H1 (cell line): Measurements from ENCODE around the gene DCAF8. TPM values are rescaled to one million over a fixed set of nuclear protein-coding genes. Genes with fewer than 3 reads are reported as not detected.
A peak's percentile ranks its signal among the peaks of the same experiment; 100 is the strongest.

Experiments
- CTCF ChIA-PET: fragments of 300-600 bp; sonication (Branson Sonifier 250); formaldehyde crosslinking; loops from one replicate; lab custom pipeline; 2021; ENCODE audit not compliant: partially characterized antibody; lab: Charles Lee
- POLR2A ChIA-PET: fragments of 300-600 bp; sonication (Branson Sonifier 250); formaldehyde crosslinking; loops from one replicate; lab custom pipeline; 2021; ENCODE audit warnings: inconsistent platforms; ENCODE audit not compliant: partially characterized antibody; lab: Charles Lee
- DNase-seq, 2 experiments: peaks; one replicate each; pipeline versions ENCODE4 v3.0.0 to v3.0.0-alpha.2; 2010 to 2022; ENCODE audit warnings: low spot score in 2 of 2, low read depth in 1 of 2, mixed read lengths in 1 of 2
- FAIRE-seq: peaks from 2 replicates; lab custom pipeline; 2011; peaks lifted over from hg19 to GRCh38; lab: Jason Lieb, UNC
- H2AFZ ChIP-seq: 2 replicates; pipeline ENCODE4 v1.8.1; 2012; ENCODE audit warnings: low read length, inconsistent platforms
- H2AK5ac ChIP-seq: 2 replicates; pipeline ENCODE4 v1.6.1; 2013; ENCODE audit warnings: low read depth, low read length
- H2BK120ac ChIP-seq: replicated peaks from 2 replicates; pipeline ENCODE3; 2013; ENCODE audit warnings: low read depth, low read length, inconsistent platforms
- H2BK12ac ChIP-seq: 2 replicates; pipeline ENCODE4 v1.6.1; 2013; ENCODE audit warnings: low read depth, low read length
- H2BK15ac ChIP-seq: 2 replicates; pipeline ENCODE4 v1.6.1; 2013; ENCODE audit warnings: low read length
- H2BK20ac ChIP-seq: 2 replicates; pipeline ENCODE4 v1.6.1; 2013; ENCODE audit warnings: low read length
- H2BK5ac ChIP-seq: 2 replicates; pipeline ENCODE4 v1.6.1; 2013; ENCODE audit warnings: low read depth, low read length
- H3K14ac ChIP-seq: 2 replicates; pipeline ENCODE4 v1.6.1; 2013; ENCODE audit warnings: inconsistent platforms; ENCODE audit not compliant: insufficient read length
- H3K18ac ChIP-seq: 2 replicates; pipeline ENCODE4 v1.6.1; 2013; ENCODE audit warnings: low read length; ENCODE audit errors: extremely low read depth
- H3K23ac ChIP-seq: 2 replicates; pipeline ENCODE4 v1.6.1; 2013; ENCODE audit warnings: inconsistent platforms; ENCODE audit not compliant: insufficient read length
- H3K23me2 ChIP-seq: 2 replicates; pipeline ENCODE4 v1.6.1; 2013; ENCODE audit warnings: low read depth, low read length
- H3K27ac ChIP-seq: 2 replicates; pipeline ENCODE4 v1.6.1; 2011; ENCODE audit warnings: low read depth, low read length, inconsistent platforms
- H3K27me3 ChIP-seq, 4 experiments: replicated peaks in 1 of 4; 1 replicate in 1 of 4; 2 replicates in 3 of 4; pipeline versions ENCODE4 v1.6.1 to v1.8.1; 2011 to 2013; ENCODE audit warnings: low read length in 3 of 4, mild to moderate bottlenecking in 3 of 4, inconsistent platforms in 2 of 4, mixed read lengths in 2 of 4, moderate library complexity in 1 of 4; ENCODE audit not compliant: control insufficient read depth in 3 of 4, insufficient read depth in 3 of 4; ENCODE audit errors: extremely low read depth in 1 of 4
- H3K36me3 ChIP-seq, 4 experiments: 2 replicates each; pipeline versions ENCODE4 v1.6.1 to v1.8.1; 2011 to 2013; ENCODE audit warnings: mild to moderate bottlenecking in 4 of 4, low read length in 3 of 4, moderate library complexity in 2 of 4, control low read depth in 1 of 4, inconsistent platforms in 1 of 4; ENCODE audit not compliant: insufficient read depth in 4 of 4, control insufficient read depth in 2 of 4
- H3K4ac ChIP-seq: replicated peaks from 2 replicates; pipeline ENCODE3; 2013; ENCODE audit warnings: low read length, low read depth, mixed read lengths, inconsistent platforms; ENCODE audit not compliant: insufficient read length
- H3K4me1 ChIP-seq, 4 experiments: replicated peaks in 1 of 4; 1 replicate in 1 of 4; 2 replicates in 3 of 4; pipeline versions ENCODE4 v1.6.1 to v1.8.1; 2011 to 2013; ENCODE audit warnings: low read length in 3 of 4, inconsistent platforms in 2 of 4, mixed read lengths in 1 of 4; ENCODE audit not compliant: insufficient read depth in 4 of 4, control insufficient read depth in 3 of 4
- H3K4me2 ChIP-seq, 2 experiments: 2 replicates each; pipeline versions ENCODE4 v1.6.1 to v1.8.1; 2011 to 2013; ENCODE audit warnings: low read depth in 2 of 2, low read length in 2 of 2, control low read depth in 1 of 2, inconsistent platforms in 1 of 2, mild to moderate bottlenecking in 1 of 2; ENCODE audit not compliant: insufficient read depth in 1 of 2
- H3K4me3 ChIP-seq, 4 experiments: fragments of 200-600, 300-600 bp in 1 of 4; sonication (generic), shearing (Covaris generic), sonication (Bioruptor Twin) in 1 of 4; 2 replicates each; pipeline versions ENCODE4 v1.5.1 to v1.8.1; 2011 to 2016; ENCODE audit warnings: low read length in 4 of 4, low read depth in 3 of 4, control low read depth in 2 of 4, inconsistent platforms in 2 of 4, mild to moderate bottlenecking in 2 of 4, mixed read lengths in 1 of 4, moderate library complexity in 1 of 4; ENCODE audit not compliant: insufficient read depth in 2 of 4; ENCODE audit errors: extremely low read depth in 1 of 4
- H3K56ac ChIP-seq: replicated peaks from 2 replicates; pipeline ENCODE3; 2013; ENCODE audit warnings: low read depth, mild to moderate bottlenecking, mixed read lengths, low read length, inconsistent platforms; ENCODE audit not compliant: insufficient read length
- H3K79me1 ChIP-seq: 2 replicates; pipeline ENCODE4 v1.6.1; 2013; ENCODE audit warnings: low read depth, low read length, control low read depth
- H3K79me2 ChIP-seq, 2 experiments: 2 replicates each; pipeline versions ENCODE4 v1.6.1 to v1.8.1; 2012 to 2013; ENCODE audit warnings: low read length in 2 of 2, mild to moderate bottlenecking in 2 of 2, inconsistent platforms in 1 of 2; ENCODE audit not compliant: insufficient read depth in 2 of 2, control insufficient read depth in 1 of 2
- H3K9ac ChIP-seq, 4 experiments: replicated peaks in 1 of 4; 1 replicate in 1 of 4; 2 replicates in 3 of 4; pipeline versions ENCODE4 v1.6.1 to v1.8.1; 2011 to 2013; ENCODE audit warnings: low read depth in 3 of 4, low read length in 3 of 4, control low read depth in 2 of 4, mild to moderate bottlenecking in 2 of 4, moderate library complexity in 2 of 4, inconsistent platforms in 1 of 4; ENCODE audit errors: extremely low read depth in 1 of 4
- H3K9me3 ChIP-seq, 2 experiments: 2 replicates each; pipeline versions ENCODE4 v1.6.1 to v1.8.1; 2012 to 2013; ENCODE audit warnings: mild to moderate bottlenecking in 2 of 2, moderate library complexity in 2 of 2, control low read depth in 1 of 2, inconsistent platforms in 1 of 2, low read depth in 1 of 2, low read length in 1 of 2, mixed read lengths in 1 of 2; ENCODE audit not compliant: insufficient read depth in 2 of 2
- H4K20me1 ChIP-seq, 2 experiments: replicated peaks in 1 of 2; 2 replicates each; pipeline versions ENCODE3 to v1.8.1; 2011 to 2013; ENCODE audit warnings: inconsistent platforms in 2 of 2, low read length in 2 of 2, mild to moderate bottlenecking in 1 of 2; ENCODE audit not compliant: insufficient read depth in 2 of 2, control insufficient read depth in 1 of 2
- H4K5ac ChIP-seq: 2 replicates; pipeline ENCODE4 v1.6.1; 2013; ENCODE audit warnings: low read length, low read depth, mixed read lengths, inconsistent platforms; ENCODE audit not compliant: insufficient read length
- H4K8ac ChIP-seq: 2 replicates; pipeline ENCODE4 v1.8.0; 2013; ENCODE audit warnings: mild to moderate bottlenecking, moderate library complexity, low read length, inconsistent platforms; ENCODE audit not compliant: insufficient read depth; ENCODE audit errors: extremely low read depth
- H4K91ac ChIP-seq: replicated peaks from 2 replicates; pipeline ENCODE3; 2013; ENCODE audit warnings: low read length, mixed read lengths, inconsistent platforms; ENCODE audit not compliant: insufficient read length
- CBX8 ChIP-seq: fragments of 300-800, 300-1000 bp; sonication (generic); IDR thresholded peaks from 2 replicates; pipeline ENCODE4 v1.7.1; 2016; ENCODE audit warnings: low read depth, low read length, borderline replicate concordance
- CEBPB ChIP-seq: IDR thresholded peaks from 2 replicates; pipeline ENCODE4 v1.6.1; 2012; ENCODE audit warnings: low read depth, low read length
- CTCF ChIP-seq, 3 experiments: IDR thresholded peaks; 1 replicate in 2 of 3; 2 replicates in 1 of 3; pipeline versions ENCODE4 v1.5.1 to v1.6.1; 2011; ENCODE audit warnings: low read length in 3 of 3, mild to moderate bottlenecking in 3 of 3, inconsistent platforms in 2 of 3, low read depth in 1 of 3, moderate library complexity in 1 of 3; ENCODE audit not compliant: insufficient read depth in 1 of 3; ENCODE audit errors: control extremely low read depth in 1 of 3
- RAD21 ChIP-seq, 2 experiments: IDR thresholded peaks in 1 of 2; conservative IDR thresholded peaks in 1 of 2; 2 replicates each; pipeline ENCODE4 v1.6.1; 2011; ENCODE audit warnings: low read depth in 2 of 2, low read length in 2 of 2, improper control_type of control experiment in 1 of 2, inconsistent platforms in 1 of 2, mild to moderate bottlenecking in 1 of 2, moderate library complexity in 1 of 2
- RBBP5 ChIP-seq: IDR thresholded peaks from 2 replicates; pipeline ENCODE4 v1.7.1; 2012; ENCODE audit warnings: low read depth, mild to moderate bottlenecking, inconsistent platforms, low read length, moderate library complexity, borderline replicate concordance
- SP1 ChIP-seq: IDR thresholded peaks from 2 replicates; pipeline ENCODE4 v1.6.1; 2011; ENCODE audit warnings: low read depth, low read length
- WGBS, 2 experiments: shearing (Covaris generic) in 1 of 2; methylation state at CpG; one replicate each; pipeline versions ENCODE4 v1.1.6 to v1.1.7; 2013 to 2015; ENCODE audit warnings: low lambda C conversion rate in 2 of 2, mixed read lengths in 2 of 2, inconsistent platforms in 1 of 2, low coverage in 1 of 2, missing lambda C conversion rate in 1 of 2; ENCODE audit not compliant: insufficient replicate concordance in 2 of 2, insufficient coverage in 1 of 2, insufficient read length in 1 of 2; ENCODE audit errors: extremely low coverage in 1 of 2, missing lambda C conversion rate in 1 of 2; 5-methylcytosine and 5-hydroxymethylcytosine counted together
- polyA plus RNA-seq, 7 experiments: library from polyadenylated mRNA; depleted of rRNA in 3 of 7; stranded (reverse) in 5 of 7; unstranded in 2 of 7; fragments of >200 nt in 5 of 7; fragments of 200-250 nt in 2 of 7; gene quantifications; 1 replicate in 5 of 7; 2 replicates in 1 of 7; 4 replicates in 1 of 7; pipeline versions ENCODE4 v1.2.1 to v1.2.3, GENCODE V29; 2011 to 2013; ENCODE audit warnings: missing spikeins in 2 of 7, mixed read lengths in 2 of 7
- total RNA-seq: library from RNA; stranded (reverse); fragmentation: NEBNext Ultra II Directional; extraction: Animal tissue kit (Norgen Biotek cat#: 25700); gene quantifications from 2 replicates; pipeline ENCODE4 v1.2.1, GENCODE V29; 2021

The DCAF8 gene
- total and polyA plus RNA-seq, 2 of the 8 experiments (the other 6 are each of a cell fraction or from before 2014, with no cell fraction given), result 68.2 to 110 TPM

GRCh38 chr1:160251687-160252526 is 10.4 kb downstream of the DCAF8 start:
- Histone ChIP-seq H4K20me1 (peaks cover 2 to 3% of the 10 kb centered on the region in 2 experiments), H2AFZ (no peak overlapping the region), H4K91ac (no peak overlapping the region), H4K8ac (no peak overlapping the region), H2BK15ac (no peak overlapping the region), H3K23ac (no peak overlapping the region), H3K27me3 (no peaks in the 10 kb centered on the region), H3K9me3 (no peaks in the 10 kb centered on the region), H3K36me3 (peaks cover 0 to 10% (median 0%) of the 10 kb centered on the region in 4 experiments; a peak in 3 of 8 replicates), H3K18ac (no peak overlapping the region), H3K79me1 (peaks cover 4% of the 10 kb centered on the region), H3K79me2 (peaks cover 0 to 74% of the 10 kb centered on the region in 2 experiments; a peak in 2 of 4 replicates), H3K4me2 (no peak overlapping the region), H3K23me2 (no peaks in the 10 kb centered on the region), H3K56ac (no peak overlapping the region), H3K4ac (no peak overlapping the region), H3K14ac (no peak overlapping the region), H3K9ac (no peak overlapping the region), H2AK5ac (no peak overlapping the region), H2BK12ac (no peak overlapping the region), H2BK120ac (no peak overlapping the region), H4K5ac (no peak overlapping the region), H2BK5ac (no peak overlapping the region; the same call in 1 of the 2 replicates), H2BK20ac (no peak overlapping the region), H3K27ac (no peak overlapping the region), H3K4me3 (no peak overlapping the region), H3K4me1 (no peaks in the 10 kb centered on the region; a peak in 1 of 7 replicates)
- DNase-seq (no peak), FAIRE-seq (peak; percentile 77)
- WGBS, 2 experiments, result 89% methylated on average over 5 of the region's 5 CpGs; no CpG with 5 or more reads in 1 of the 2 experiments
- TF ChIP-seq CEBPB (peak; percentile 95), SP1 (no peak), CTCF (IDR thresholded peaks at IDR 0.05; ENCODE audit: control extremely low read depth in 1 of 3, insufficient read depth in 1 of 3, low read depth in 1 of 3, low read length in 3 of 3) (peak in 2 of 3 experiments; percentile 76 to 78; a peak in 3 of 4 replicates), RAD21 (IDR thresholded peaks at IDR 0.05 in 1 of 2, conservative IDR thresholded peaks at IDR 0.05 in 1 of 2; ENCODE audit: low read depth in 2 of 2, low read length in 2 of 2) (peak; percentile 84 to 91), CBX8 (no peak), RBBP5 (no peak)
- CTCF ChIA-PET, result interaction anchor here (0.7 to 6.1 kb wide), 61 partner anchors 10 to 206 kb away, joined by 3 to 73 read pairs (median 6); partner anchors contain the start of genes ATP1A2, CASQ1, DCAF8 and IGSF8
- POLR2A ChIA-PET, result interaction anchor here (0.6 to 3.7 kb wide), 19 partner anchors 8 to 181 kb away, joined by 3 to 37 read pairs (median 4); partner anchors contain the start of genes CASQ1 and DCAF8
